Neural progenitor cell (in vitro differentiated cells): Measurements from ENCODE around the gene DHX29. TPM values are rescaled to one million over a fixed set of nuclear protein-coding genes. Genes with fewer than 3 reads are reported as not detected.

Source experiments
- DNase-seq: peaks from one replicate; pipeline ENCODE4 v3.0.0-alpha.2; 2016; ENCODE audit warnings: low spot score
- H2AFZ ChIP-seq: fragments of 200-600 bp; sonication (generic); replicated peaks from 2 replicates; pipeline ENCODE4 v1.6.1; 2016; ENCODE audit warnings: antibody characterized with exemption
- H3F3A ChIP-seq: fragments of 200-600 bp; sonication (generic); 2 replicates; pipeline ENCODE4 v1.6.1; 2016; ENCODE audit warnings: antibody characterized with exemption, low read depth
- H3K27ac ChIP-seq: fragments of 200-600 bp; sonication (generic); 2 replicates; pipeline ENCODE4 v1.5.1; 2016; ENCODE audit warnings: mild to moderate bottlenecking
- H3K27me3 ChIP-seq: fragments of 200-600 bp; sonication (generic); 2 replicates; pipeline ENCODE4 v1.6.1; 2016; ENCODE audit warnings: mild to moderate bottlenecking, moderate library complexity
- H3K36me3 ChIP-seq: fragments of 200-600 bp; sonication (generic); 2 replicates; pipeline ENCODE4 v1.5.1; 2016
- H3K4me1 ChIP-seq: fragments of 200-600 bp; sonication (generic); 2 replicates; pipeline ENCODE4 v1.6.1; 2016; ENCODE audit warnings: mixed run types
- H3K4me2 ChIP-seq: fragments of 200-600 bp; sonication (generic); 2 replicates; pipeline ENCODE4 v1.6.1; 2016
- H3K4me3 ChIP-seq: fragments of 200-600 bp; sonication (generic); 2 replicates; pipeline ENCODE4 v1.5.1; 2016
- H3K79me2 ChIP-seq: fragments of 200-600 bp; sonication (generic); 2 replicates; pipeline ENCODE4 v1.6.1; 2016; ENCODE audit warnings: low read depth
- H3K9ac ChIP-seq: fragments of 200-600 bp; sonication (generic); 2 replicates; pipeline ENCODE4 v1.6.1; 2016
- H3K9me3 ChIP-seq: fragments of 200-600 bp; sonication (generic); 2 replicates; pipeline ENCODE4 v1.5.1; 2016; ENCODE audit warnings: low read depth
- H4K20me1 ChIP-seq: fragments of 200-600 bp; sonication (generic); 2 replicates; pipeline ENCODE4 v1.6.1; 2016; ENCODE audit warnings: low read depth
- H3K27ac Mint-ChIP-seq: 3 replicates; pipeline ENCODE4 v1.8.0; 2021; ENCODE audit warnings: mixed read lengths
- H3K27me3 Mint-ChIP-seq: 2 replicates; pipeline ENCODE4 v1.8.0; 2022; ENCODE audit warnings: low read depth, mild to moderate bottlenecking, inconsistent platforms, moderate library complexity, mixed read lengths; ENCODE audit not compliant: insufficient read depth
- H3K36me3 Mint-ChIP-seq: 3 replicates; pipeline ENCODE4 v1.8.0; 2021; ENCODE audit warnings: mixed read lengths
- H3K4me1 Mint-ChIP-seq: 3 replicates; pipeline ENCODE4 v1.8.0; 2021; ENCODE audit warnings: mixed read lengths
- H3K4me3 Mint-ChIP-seq: 3 replicates; pipeline ENCODE4 v1.8.0; 2021; ENCODE audit warnings: mild to moderate bottlenecking, moderate library complexity, mixed read lengths
- H3K9me3 Mint-ChIP-seq: 3 replicates; pipeline ENCODE4 v1.8.0; 2020; ENCODE audit warnings: mixed read lengths
- CTCF ChIP-seq: fragments of 200-600 bp; sonication (generic); IDR thresholded peaks from 2 replicates; pipeline ENCODE4 v1.5.1; 2017; ENCODE audit warnings: antibody characterized with exemption, mild to moderate bottlenecking
- EZH2 ChIP-seq: fragments of 200-600 bp; sonication (generic); IDR thresholded peaks from 2 replicates; pipeline ENCODE4 v1.6.1; 2017; ENCODE audit warnings: antibody characterized with exemption, mild to moderate bottlenecking, moderate library complexity
- EZH2phosphoT487 ChIP-seq: fragments of 200-600 bp; sonication (generic); IDR thresholded peaks from 2 replicates; pipeline ENCODE4 v1.6.1; 2017; ENCODE audit warnings: antibody characterized with exemption
- total RNA-seq: library from RNA; depleted of rRNA; stranded (reverse); fragments of >200 nt; gene quantifications from 2 replicates; pipeline ENCODE4 v1.2.3, GENCODE V29; 2015; ENCODE audit warnings: low replicate concordance

Gene DHX29
- total RNA-seq, 1 donor from 2014 or later: 44.0 TPM

- Histone ChIP-seq H2AFZ (peak overlapping the region; percentile 86), H3K27ac (peak overlapping the region; percentile 91), H3F3A (peaks cover 10% of the 10 kb centered on the region), H3K79me2 (peaks cover 96% of the 10 kb centered on the region), H3K9ac (peak overlapping the region; percentile 89), H4K20me1 (peaks cover 25% of the 10 kb centered on the region), H3K4me2 (peak overlapping the region; percentile 86), H3K36me3 (no peaks in the 10 kb centered on the region), H3K27me3 (no peaks in the 10 kb centered on the region), H3K4me3 (peak overlapping the region; percentile 69), H3K9me3 (no peaks in the 10 kb centered on the region), H3K4me1 (peaks cover 27% of the 10 kb centered on the region)
- Mint-ChIP-seq H3K27me3 (no peaks in the 10 kb centered on the region), H3K9me3 (no peaks in the 10 kb centered on the region), H3K27ac (no peak overlapping the region), H3K4me1 (no peaks in the 10 kb centered on the region), H3K36me3 (peaks cover 26% of the 10 kb centered on the region), H3K4me3 (no peak overlapping the region)
- TF ChIP-seq EZH2phosphoT487 (no peak), CTCF (no peak), EZH2 (no peak)
- DNase-seq: no peak
Observed at GRCh38 chr5:55308254-55308836, 851 bp upstream of the DHX29 start.

GRCh38 chr5:55306641-55307382 lies 682 bp downstream of the DHX29 start:
- no peak overlapping the region for H3K4me3 Mint-ChIP-seq
- no peaks in the 10 kb centered on the region for H3K36me3 ChIP-seq
- H3F3A ChIP-seq: peaks cover 10% of the 10 kb centered on the region
- peak overlapping the region; percentile 86 for H2AFZ ChIP-seq
- TF ChIP-seq EZH2: no peak
- no peak for TF ChIP-seq EZH2phosphoT487
- TF ChIP-seq CTCF: no peak
- DNase-seq: no peak
- H3K27ac ChIP-seq: peak overlapping the region; percentile 91
- H3K4me1 ChIP-seq: peaks cover 27% of the 10 kb centered on the region
- peak overlapping the region; percentile 89 for H3K9ac ChIP-seq
- peak overlapping the region; percentile 86 for H3K4me2 ChIP-seq
- no peaks in the 10 kb centered on the region for H3K27me3 Mint-ChIP-seq
- H3K9me3 Mint-ChIP-seq: no peaks in the 10 kb centered on the region
- no peaks in the 10 kb centered on the region for H3K27me3 ChIP-seq
- H3K79me2 ChIP-seq: peaks cover 96% of the 10 kb centered on the region
- H3K4me3 ChIP-seq: peak overlapping the region; percentile 69
- H3K36me3 Mint-ChIP-seq: peaks cover 22% of the 10 kb centered on the region
- no peaks in the 10 kb centered on the region for H3K9me3 ChIP-seq
- H4K20me1 ChIP-seq: peaks cover 17% of the 10 kb centered on the region
- H3K4me1 Mint-ChIP-seq: no peaks in the 10 kb centered on the region
- no peak overlapping the region for H3K27ac Mint-ChIP-seq

- peak overlapping the region; percentile 86 for H3K4me2 ChIP-seq
- no peak overlapping the region for H2AFZ ChIP-seq
- H3K79me2 ChIP-seq: peaks cover 96% of the 10 kb centered on the region
- no peak for DNase-seq
- H3K36me3 ChIP-seq: no peaks in the 10 kb centered on the region
- peaks cover 10% of the 10 kb centered on the region for H3F3A ChIP-seq
- H3K9ac ChIP-seq: no peak overlapping the region
- peaks cover 16% of the 10 kb centered on the region for H3K36me3 Mint-ChIP-seq
- H3K4me1 Mint-ChIP-seq: no peaks in the 10 kb centered on the region
- TF ChIP-seq EZH2phosphoT487 (no peak), CTCF (no peak), EZH2 (no peak)
- no peaks in the 10 kb centered on the region for H3K27me3 Mint-ChIP-seq
- no peaks in the 10 kb centered on the region for H3K27me3 ChIP-seq
- H3K9me3 ChIP-seq: no peaks in the 10 kb centered on the region
- H3K4me3 Mint-ChIP-seq: no peak overlapping the region
- H4K20me1 ChIP-seq: peaks cover 17% of the 10 kb centered on the region
- H3K4me3 ChIP-seq: no peak overlapping the region
- peaks cover 27% of the 10 kb centered on the region for H3K4me1 ChIP-seq
- H3K27ac Mint-ChIP-seq: no peak overlapping the region
- H3K9me3 Mint-ChIP-seq: peaks cover 4% of the 10 kb centered on the region
- no peak overlapping the region for H3K27ac ChIP-seq
Observed at GRCh38 chr5:55305345-55305744, 2.1 kb downstream of the DHX29 start.
